DOHH2 (cell line): ENCODE data around the gene GRID1.
"Not testable (repeated sequence)": the region's sequence is repeated elsewhere in the genome, so short reads cannot be mapped to it uniquely, and the experiment has no call there.

Source experiments
- H3F3A ChIP-seq: fragments of 200-600 bp; sonication (generic), shearing (Covaris generic); 2 replicates; pipeline ENCODE4 v1.6.0; 2016; ENCODE audit warnings: antibody characterized with exemption, mild to moderate bottlenecking; ENCODE audit not compliant: control insufficient read depth, insufficient read depth
- H3K27ac ChIP-seq: fragments of 200-600 bp; sonication (generic); 2 replicates; pipeline ENCODE4 v1.5.1; 2014; ENCODE audit warnings: low read depth, mild to moderate bottlenecking, low read length, moderate library complexity
- H3K27me3 ChIP-seq: fragments of 200-600 bp; sonication (generic); 2 replicates; pipeline ENCODE4 v1.6.1; 2014; ENCODE audit warnings: mild to moderate bottlenecking, low read length, mixed read lengths; ENCODE audit not compliant: control insufficient read depth
- H3K36me3 ChIP-seq: fragments of 200-600 bp; sonication (generic); 2 replicates; pipeline ENCODE4 v1.6.1; 2014; ENCODE audit warnings: mild to moderate bottlenecking, low read length, moderate library complexity, mixed read lengths; ENCODE audit not compliant: control insufficient read depth
- H3K4me1 ChIP-seq: fragments of 200-600 bp; sonication (generic); 2 replicates; pipeline ENCODE4 v1.6.1; 2014; ENCODE audit warnings: mild to moderate bottlenecking, low read length, mixed read lengths; ENCODE audit not compliant: control insufficient read depth
- H3K4me2 ChIP-seq: fragments of 200-600 bp; sonication (generic); 2 replicates; pipeline ENCODE4 v1.6.0; 2014; ENCODE audit warnings: mild to moderate bottlenecking, low read length, moderate library complexity
- H3K4me3 ChIP-seq: fragments of 200-600 bp; sonication (generic); 2 replicates; pipeline ENCODE4 v1.5.1; 2014; ENCODE audit warnings: mild to moderate bottlenecking, low read length, mixed read lengths
- H3K79me2 ChIP-seq: fragments of 200-600 bp; sonication (generic); 2 replicates; pipeline ENCODE4 v1.6.1; 2014; ENCODE audit warnings: mild to moderate bottlenecking, low read length, mixed read lengths; ENCODE audit not compliant: control insufficient read depth
- H3K9me2 ChIP-seq: fragments of 200-600 bp; sonication (generic); replicated peaks from 2 replicates; pipeline ENCODE4 v1.6.1; 2014; ENCODE audit warnings: mild to moderate bottlenecking, low read length, mixed read lengths; ENCODE audit not compliant: control insufficient read depth
- H3K9me3 ChIP-seq: fragments of 200-600 bp; sonication (generic); 2 replicates; pipeline ENCODE4 v1.6.1; 2014; ENCODE audit warnings: antibody characterized with exemption, low read length, mixed read lengths; ENCODE audit not compliant: control insufficient read depth, insufficient read depth
- H4K20me1 ChIP-seq: fragments of 200-600 bp; sonication (generic); 2 replicates; pipeline ENCODE4 v1.6.0; 2014; ENCODE audit warnings: low read depth, mild to moderate bottlenecking, antibody characterized with exemption, low read length, moderate library complexity; ENCODE audit not compliant: control insufficient read depth, insufficient read depth
- EZH2phosphoT487 ChIP-seq: fragments of 200-600 bp; sonication (generic); IDR thresholded peaks from 2 replicates; pipeline ENCODE4 v1.6.1; 2017; ENCODE audit warnings: borderline replicate concordance, mild to moderate bottlenecking, antibody characterized with exemption, low read length, moderate library complexity, mixed read lengths
- TF ChIP-seq, protein P1 (sequence below): fragments of 200-600 bp; sonication (generic); IDR thresholded peaks from one replicate; pipeline ENCODE4 v1.5.1; 2014; ENCODE audit warnings: antibody characterized with exemption, mild to moderate bottlenecking, low read depth, low read length; ENCODE audit not compliant: poor library complexity, severe bottlenecking

GRID1 gene

GRCh38 chr10:85934586-85934985 is 432.0 kb downstream of the GRID1 start:
- H3K27ac ChIP-seq: no peak overlapping the region
- no peak overlapping the region for H3K4me3 ChIP-seq
- H3K79me2 ChIP-seq: no peaks in the 10 kb centered on the region
- H3F3A ChIP-seq: no peaks in the 10 kb centered on the region
- H3K4me1 ChIP-seq: peaks cover 11% of the 10 kb centered on the region
- H3K27me3 ChIP-seq: peaks cover 10% of the 10 kb centered on the region
- no peaks in the 10 kb centered on the region for H3K36me3 ChIP-seq
- no peaks in the 10 kb centered on the region for H3K9me3 ChIP-seq
- no peaks in the 10 kb centered on the region for H3K9me2 ChIP-seq
- no peak overlapping the region for H3K4me2 ChIP-seq
- no peaks in the 10 kb centered on the region for H4K20me1 ChIP-seq
- no peak for TF ChIP-seq EZH2phosphoT487
- TF ChIP-seq, protein P1, sequence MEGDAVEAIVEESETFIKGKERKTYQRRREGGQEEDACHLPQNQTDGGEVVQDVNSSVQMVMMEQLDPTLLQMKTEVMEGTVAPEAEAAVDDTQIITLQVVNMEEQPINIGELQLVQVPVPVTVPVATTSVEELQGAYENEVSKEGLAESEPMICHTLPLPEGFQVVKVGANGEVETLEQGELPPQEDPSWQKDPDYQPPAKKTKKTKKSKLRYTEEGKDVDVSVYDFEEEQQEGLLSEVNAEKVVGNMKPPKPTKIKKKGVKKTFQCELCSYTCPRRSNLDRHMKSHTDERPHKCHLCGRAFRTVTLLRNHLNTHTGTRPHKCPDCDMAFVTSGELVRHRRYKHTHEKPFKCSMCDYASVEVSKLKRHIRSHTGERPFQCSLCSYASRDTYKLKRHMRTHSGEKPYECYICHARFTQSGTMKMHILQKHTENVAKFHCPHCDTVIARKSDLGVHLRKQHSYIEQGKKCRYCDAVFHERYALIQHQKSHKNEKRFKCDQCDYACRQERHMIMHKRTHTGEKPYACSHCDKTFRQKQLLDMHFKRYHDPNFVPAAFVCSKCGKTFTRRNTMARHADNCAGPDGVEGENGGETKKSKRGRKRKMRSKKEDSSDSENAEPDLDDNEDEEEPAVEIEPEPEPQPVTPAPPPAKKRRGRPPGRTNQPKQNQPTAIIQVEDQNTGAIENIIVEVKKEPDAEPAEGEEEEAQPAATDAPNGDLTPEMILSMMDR: no peak

DNA sequence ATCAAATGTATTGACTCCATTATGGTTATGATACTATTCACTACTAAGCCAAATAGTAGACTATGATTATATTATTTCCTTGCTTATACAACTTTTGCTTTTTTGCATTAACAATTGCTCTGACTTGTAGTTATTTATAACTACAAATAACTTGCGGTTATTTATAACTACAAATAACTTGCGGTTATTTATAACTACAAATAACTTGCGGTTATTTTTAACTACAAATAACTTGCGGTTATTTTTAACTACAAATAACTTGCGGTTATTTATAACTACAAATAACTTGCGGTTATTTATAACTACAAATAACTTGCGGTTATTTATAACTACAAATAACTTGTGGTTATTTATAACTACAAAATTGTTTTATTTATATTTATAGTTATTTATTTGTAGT is 436.6 kb downstream of the GRID1 start:
- not testable (repeated sequence) for H3F3A ChIP-seq, H3K36me3 ChIP-seq, H3K9me3 ChIP-seq, H4K20me1 ChIP-seq, H3K27ac ChIP-seq, H3K4me3 ChIP-seq, H3K4me2 ChIP-seq, H3K9me2 ChIP-seq, H3K79me2 ChIP-seq
- H3K27me3 ChIP-seq: peaks cover 21% of the 10 kb centered on the region
- H3K4me1 ChIP-seq: peaks cover 11% of the 10 kb centered on the region

DNA sequence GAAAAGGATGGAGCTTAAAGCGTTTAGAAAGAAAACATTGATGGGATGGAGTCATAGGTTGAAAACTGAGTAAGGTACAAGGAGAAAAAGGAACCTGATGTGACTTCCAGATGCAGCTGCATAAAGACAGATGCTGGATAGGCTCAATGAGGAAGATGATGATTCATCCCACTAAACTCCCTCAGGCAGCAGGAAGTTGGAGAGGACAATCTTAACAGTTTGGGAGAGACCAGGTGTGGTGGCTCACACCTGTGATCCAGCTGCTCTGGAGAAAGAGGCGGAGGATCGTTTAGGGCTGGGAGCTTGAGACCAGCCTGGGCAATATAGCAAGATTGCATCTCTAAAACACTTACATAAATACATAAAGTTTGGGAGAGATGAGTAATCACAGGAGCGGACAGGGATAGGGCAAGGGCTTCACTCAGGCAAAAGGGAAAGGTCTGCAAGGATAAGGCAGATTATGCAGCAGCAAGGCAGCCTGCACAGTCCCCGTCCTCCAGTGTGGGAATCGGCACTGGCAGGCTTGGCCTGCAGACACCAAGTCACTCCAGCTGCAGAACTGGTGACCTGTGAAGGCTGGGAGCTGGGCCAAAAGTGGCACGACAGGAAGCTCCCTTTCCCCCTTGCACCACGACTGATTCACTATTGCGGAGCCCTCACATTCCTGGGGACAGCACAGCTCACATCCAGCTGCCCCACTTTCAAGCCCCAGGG is 438.5 kb downstream of the GRID1 start:
- Histone ChIP-seq H3K9me3 (no peaks in the 10 kb centered on the region), H3K9me2 (no peaks in the 10 kb centered on the region), H3K4me1 (peaks cover 11% of the 10 kb centered on the region), H3K27ac (no peak overlapping the region), H3F3A (no peaks in the 10 kb centered on the region), H3K36me3 (no peaks in the 10 kb centered on the region), H3K27me3 (peaks cover 14% of the 10 kb centered on the region; the same call in 1 of the 2 replicates), H3K79me2 (no peaks in the 10 kb centered on the region), H3K4me3 (no peak overlapping the region), H3K4me2 (no peak overlapping the region), H4K20me1 (no peaks in the 10 kb centered on the region)
- TF ChIP-seq, protein P1: no peak
- no peak for TF ChIP-seq EZH2phosphoT487

DNA sequence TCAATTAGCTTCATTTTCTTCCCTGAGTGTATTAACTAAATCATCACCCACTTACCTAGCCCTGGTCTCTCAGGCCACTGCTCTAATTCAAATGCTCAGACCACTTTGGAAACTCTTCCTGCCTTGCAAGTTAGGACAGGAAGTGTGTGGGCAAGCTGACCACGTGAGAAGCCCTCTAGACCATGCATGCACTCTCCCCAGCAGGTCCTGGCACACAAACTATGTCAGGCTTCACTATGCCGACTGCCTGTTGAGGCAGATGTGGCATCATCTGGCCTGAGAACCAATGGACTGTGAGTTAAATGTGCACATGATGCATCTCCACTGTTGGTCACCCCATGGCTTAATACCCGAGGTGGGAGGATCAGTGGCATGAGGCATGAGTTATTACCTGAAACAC is 439.6 kb downstream of the GRID1 start:
- no peaks in the 10 kb centered on the region for H4K20me1 ChIP-seq
- H3K9me2 ChIP-seq: no peaks in the 10 kb centered on the region
- no peak overlapping the region for H3K4me2 ChIP-seq
- no peaks in the 10 kb centered on the region for H3K9me3 ChIP-seq
- no peak overlapping the region for H3K4me3 ChIP-seq
- H3K79me2 ChIP-seq: no peaks in the 10 kb centered on the region
- TF ChIP-seq, protein P1: no peak
- no peak for TF ChIP-seq EZH2phosphoT487
- peaks cover 11% of the 10 kb centered on the region for H3K4me1 ChIP-seq
- H3F3A ChIP-seq: no peaks in the 10 kb centered on the region
- H3K36me3 ChIP-seq: no peaks in the 10 kb centered on the region
- peaks cover 14% of the 10 kb centered on the region; the same call in 1 of the 2 replicates for H3K27me3 ChIP-seq
- H3K27ac ChIP-seq: no peak overlapping the region
